ENCODE data around the gene MTHFD1L.

MTHFD1L gene

GRCh38 chr6:150992703-150993102 is 127.2 kb downstream of the MTHFD1L start:
- Histone ChIP-seq H3K27ac (ENCODE audit: low read depth, low read length) (no peak overlapping the region), H3K36me3 (ENCODE audit: control insufficient read depth, low read length) (peaks cover 45% of the 10 kb centered on the region)
- no peak for TF ChIP-seq CTCF (IDR thresholded peaks at IDR 0.05; ENCODE audit: low read depth, low read length, poor library complexity, severe bottlenecking)
- no peak for TF ChIP-seq EZH2phosphoT487 (IDR thresholded peaks at IDR 0.05; ENCODE audit: borderline replicate concordance, low read length)

GRCh38 chr6:150993253-150993652 is 127.8 kb downstream of the MTHFD1L start:
- Histone ChIP-seq H3K36me3 (ENCODE audit: control insufficient read depth, low read length) (peaks cover 41% of the 10 kb centered on the region), H3K27ac (ENCODE audit: low read depth, low read length) (no peak overlapping the region), H3F3A (ENCODE audit: control insufficient read depth, insufficient read depth) (no peaks in the 10 kb centered on the region), H3K9me2 (replicated peaks; ENCODE audit: control insufficient read depth, low read length) (no peaks in the 10 kb centered on the region), H3K9me3 (ENCODE audit: control insufficient read depth, insufficient read depth, low read length) (no peaks in the 10 kb centered on the region), H3K27me3 (ENCODE audit: control insufficient read depth, low read length) (no peaks in the 10 kb centered on the region), H3K79me2 (ENCODE audit: control insufficient read depth, low read length) (no peaks in the 10 kb centered on the region), H3K4me1 (ENCODE audit: control insufficient read depth, low read length) (no peaks in the 10 kb centered on the region), H4K20me1 (ENCODE audit: control insufficient read depth, insufficient read depth, low read depth, low read length) (no peaks in the 10 kb centered on the region), H3K4me3 (ENCODE audit: low read length) (no peak overlapping the region), H3K4me2 (ENCODE audit: low read length) (no peak overlapping the region)
- TF ChIP-seq CTCF (IDR thresholded peaks at IDR 0.05; ENCODE audit: low read depth, low read length, poor library complexity, severe bottlenecking) (no peak), EZH2phosphoT487 (IDR thresholded peaks at IDR 0.05; ENCODE audit: borderline replicate concordance, low read length) (no peak)

More at GRCh38 chr6:150992703-150993102, 127.2 kb downstream of the MTHFD1L start:
- Histone ChIP-seq H3F3A (ENCODE audit: control insufficient read depth, insufficient read depth) (no peaks in the 10 kb centered on the region), H3K4me3 (ENCODE audit: low read length) (no peak overlapping the region), H3K4me2 (ENCODE audit: low read length) (no peak overlapping the region), H3K9me2 (replicated peaks; ENCODE audit: control insufficient read depth, low read length) (no peaks in the 10 kb centered on the region), H4K20me1 (ENCODE audit: control insufficient read depth, insufficient read depth, low read depth, low read length) (no peaks in the 10 kb centered on the region), H3K79me2 (ENCODE audit: control insufficient read depth, low read length) (no peaks in the 10 kb centered on the region), H3K27me3 (ENCODE audit: control insufficient read depth, low read length) (no peaks in the 10 kb centered on the region), H3K9me3 (ENCODE audit: control insufficient read depth, insufficient read depth, low read length) (no peaks in the 10 kb centered on the region), H3K4me1 (ENCODE audit: control insufficient read depth, low read length) (no peaks in the 10 kb centered on the region)

- Histone ChIP-seq H3K36me3 (ENCODE audit: control insufficient read depth, low read length) (peaks cover 41% of the 10 kb centered on the region), H3K27ac (ENCODE audit: low read depth, low read length) (no peak overlapping the region), H3K4me2 (ENCODE audit: low read length) (no peak overlapping the region), H3K9me2 (replicated peaks; ENCODE audit: control insufficient read depth, low read length) (no peaks in the 10 kb centered on the region), H3K4me3 (ENCODE audit: low read length) (no peak overlapping the region), H3K79me2 (ENCODE audit: control insufficient read depth, low read length) (no peaks in the 10 kb centered on the region), H3K27me3 (ENCODE audit: control insufficient read depth, low read length) (no peaks in the 10 kb centered on the region), H3F3A (ENCODE audit: control insufficient read depth, insufficient read depth) (no peaks in the 10 kb centered on the region), H3K4me1 (ENCODE audit: control insufficient read depth, low read length) (no peaks in the 10 kb centered on the region), H4K20me1 (ENCODE audit: control insufficient read depth, insufficient read depth, low read depth, low read length) (no peaks in the 10 kb centered on the region), H3K9me3 (ENCODE audit: control insufficient read depth, insufficient read depth, low read length) (no peaks in the 10 kb centered on the region)
- TF ChIP-seq CTCF (IDR thresholded peaks at IDR 0.05; ENCODE audit: low read depth, low read length, poor library complexity, severe bottlenecking) (no peak), EZH2phosphoT487 (IDR thresholded peaks at IDR 0.05; ENCODE audit: borderline replicate concordance, low read length) (no peak)
These were observed 128.5 kb downstream of the MTHFD1L start for GRCh38 chr6:150994026-150994425.

All from DOHH2 (cell line).